AG04449 (cell line): Measurements from ENCODE around the gene SLC38A9.
"Not testable (repeated sequence)": the region's sequence is repeated elsewhere in the genome, so short reads cannot be mapped to it uniquely, and the experiment has no call there.

Experiments used
- CTCF ChIA-PET: fragments of 350-600 bp; formaldehyde crosslinking; extraction: SDS; loops from one replicate; lab custom pipeline; 2021; ENCODE audit warnings: antibody characterized with exemption; lab: Yijun Ruan, JAX
- POLR2A ChIA-PET: fragments of 400-600, 350-600 bp; formaldehyde crosslinking; extraction: SDS; loops from one replicate; lab custom pipeline; 2020; ENCODE audit warnings: antibody characterized with exemption, inconsistent platforms; lab: Yijun Ruan, JAX
- DNase-seq: peaks from one replicate; pipeline ENCODE4 v3.0.0-alpha.2; 2010; ENCODE audit warnings: low read depth, low spot score
- H3K4me3 ChIP-seq: 2 replicates; pipeline ENCODE4 v1.5.1; 2011; ENCODE audit warnings: low read depth, mild to moderate bottlenecking, control low read depth, low read length
- CTCF ChIP-seq: IDR thresholded peaks from one replicate; pipeline ENCODE4 v1.5.1; 2011; ENCODE audit warnings: mild to moderate bottlenecking, moderate library complexity, low read length, control low read depth, inconsistent platforms; ENCODE audit not compliant: insufficient read depth; ENCODE audit errors: missing control alignments

Gene SLC38A9

DNA sequence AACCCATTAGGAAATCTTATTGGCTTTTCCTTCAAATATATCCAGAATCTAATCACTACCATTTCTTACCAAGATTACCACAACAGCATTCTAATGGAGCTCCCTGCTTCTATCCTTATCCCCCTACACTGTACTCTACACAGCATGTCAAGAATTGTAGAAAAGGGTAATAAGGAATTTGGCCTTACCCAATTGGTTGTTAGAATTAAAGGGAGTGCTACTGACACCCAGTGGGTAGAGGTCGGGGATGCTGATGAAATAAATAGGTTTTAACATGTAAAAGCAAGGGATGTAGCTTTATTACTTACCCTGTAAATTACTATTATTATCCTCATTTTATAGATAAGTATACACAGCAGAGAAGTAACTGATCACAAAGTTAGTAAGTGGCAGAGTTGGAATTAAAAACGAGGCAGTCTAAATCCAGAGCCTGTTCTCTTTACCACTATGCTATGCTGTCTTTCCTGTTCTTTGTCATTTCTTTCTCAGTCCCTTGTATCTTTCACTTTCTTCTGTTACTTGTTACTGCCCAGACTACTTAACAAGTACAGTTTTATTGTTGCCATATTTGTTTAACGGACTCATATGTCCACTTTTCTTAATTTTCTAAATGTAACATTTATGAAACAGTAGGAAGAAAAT lies 10.5 kb downstream of the SLC38A9 start:
- POLR2A ChIA-PET = no interaction called here
- CTCF ChIA-PET = interaction anchor here (0.9 to 2.2 kb wide), 5 partner anchors 10 to 500 kb away, joined by 3 to 19 read pairs (median 4); no protein-coding TSS in a partner anchor
- no peak overlapping the region for H3K4me3 ChIP-seq
- TF ChIP-seq CTCF = no peak
- DNase-seq = no peak

GRCh38 chr5:55700745-55701144 lies 11.4 kb downstream of the SLC38A9 start:
- POLR2A ChIA-PET = no interaction called here
- DNase-seq = no peak
- TF ChIP-seq CTCF = no peak
- no peak overlapping the region for H3K4me3 ChIP-seq
- CTCF ChIA-PET = interaction anchor here (0.9 to 2.2 kb wide), 5 partner anchors 9 to 501 kb away, joined by 3 to 19 read pairs (median 4); no protein-coding TSS in a partner anchor

DNA sequence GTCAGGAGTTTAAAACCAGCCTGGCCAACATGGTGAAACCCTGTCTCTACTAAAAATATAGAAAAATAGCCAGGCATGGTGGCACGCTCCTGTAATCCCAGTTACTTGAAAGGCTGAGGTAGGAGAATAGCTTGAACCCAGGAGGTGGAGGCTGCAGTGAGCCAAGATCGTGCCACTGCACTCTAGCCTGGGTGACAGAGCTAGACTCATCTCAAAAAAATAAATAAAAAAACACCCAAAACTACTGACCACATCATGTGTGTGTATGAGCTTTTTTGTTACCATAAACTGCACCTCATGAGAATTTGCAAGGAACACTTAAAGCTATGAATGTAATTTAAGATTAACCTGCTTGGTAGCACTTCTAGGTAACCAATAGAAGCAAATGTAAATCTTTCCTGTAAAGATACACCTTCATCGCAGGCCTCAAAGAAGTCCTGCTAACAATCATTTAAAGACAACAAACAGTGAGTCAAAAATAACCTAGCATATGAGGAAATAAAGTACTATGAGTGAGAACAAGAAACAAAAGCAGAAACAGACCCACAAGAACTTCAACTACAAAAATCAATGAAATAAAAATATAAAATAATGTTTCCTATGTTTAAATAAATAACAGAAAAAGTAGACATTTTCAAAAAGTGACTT lies 13.0 kb downstream of the SLC38A9 start:
- no peak for DNase-seq
- ChIA-PET POLR2A (no interaction called here), CTCF (no interaction called here)
- TF ChIP-seq CTCF = no peak
- H3K4me3 ChIP-seq = no peak overlapping the region

- POLR2A ChIA-PET, DNase-seq, CTCF ChIA-PET, H3K4me3 ChIP-seq: not testable (repeated sequence)
Observed at GRCh38 chr5:55696704-55697103, 15.4 kb downstream of the SLC38A9 start.

DNA sequence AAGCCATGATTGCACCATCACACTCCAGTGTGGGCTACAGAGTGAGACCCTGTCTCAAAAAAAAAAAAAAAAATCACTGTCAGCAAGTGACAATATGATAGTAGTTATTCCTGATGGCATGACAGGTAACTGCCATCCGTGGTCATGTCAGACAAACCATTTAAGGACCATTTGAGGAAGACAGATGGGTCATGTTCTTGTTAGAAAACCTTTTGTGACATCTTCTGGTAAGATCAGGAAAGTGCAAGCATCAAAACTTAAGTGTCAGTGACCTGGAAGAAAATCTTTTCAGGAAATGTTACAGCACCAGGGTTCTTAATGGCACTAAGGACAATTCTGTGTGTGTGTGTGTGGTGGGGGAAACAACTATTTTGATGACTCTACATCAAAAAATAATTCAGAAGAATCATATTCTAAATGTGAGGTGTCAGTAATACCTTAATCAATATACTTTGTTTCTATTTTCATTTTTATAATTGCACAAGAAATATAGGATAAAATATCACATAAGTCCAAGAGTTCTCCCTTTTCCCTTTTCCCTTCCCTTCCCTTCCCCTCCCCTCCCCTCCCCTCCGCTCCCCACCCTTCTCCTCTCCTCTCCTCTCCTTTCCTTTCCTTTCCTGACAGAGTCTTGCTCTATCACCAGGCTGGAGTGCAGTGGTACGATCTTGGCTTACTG lies 17.8 kb downstream of the SLC38A9 start:
- ChIA-PET POLR2A (no interaction called here), CTCF (interaction anchor here (0.7 to 4.0 kb wide), 8 partner anchors 11 to 369 kb away, joined by 3 to 74 read pairs (median 3); no protein-coding TSS in a partner anchor)
- peak; percentile 25 for TF ChIP-seq CTCF
- DNase-seq = no peak
- H3K4me3 ChIP-seq = no peak overlapping the region

GRCh38 chr5:55692509-55692908 lies 19.6 kb downstream of the SLC38A9 start:
- H3K4me3 ChIP-seq = no peak overlapping the region
- DNase-seq = no peak
- ChIA-PET CTCF (interaction anchor here (0.8 to 4.0 kb wide), 54 partner anchors 8 to 521 kb away, joined by 3 to 74 read pairs (median 5); partner anchors contain the start of genes PLPP1 and SLC38A9), POLR2A (no interaction called here)
- no peak for TF ChIP-seq CTCF
